ENCODE measurements around the gene DALRD3. TPM values are rescaled to one million over a fixed set of nuclear protein-coding genes. Genes with fewer than 3 reads are reported as not detected.

DALRD3 gene
- polyA plus RNA-seq, 1 of the 3 experiments (the other 2 are of a cell fraction) = 82.7 TPM

- TF ChIP-seq CTCF (IDR thresholded peaks at IDR 0.05) = no peak
Measured at GRCh38 chr3:48982686-48983085, 35.7 kb downstream of the DALRD3 start (continued).

GRCh38 chr3:48982016-48982415 is 36.4 kb downstream of the DALRD3 start:
- Histone ChIP-seq H3K4me1 (ENCODE audit: control insufficient read depth in 1 of 2, insufficient read depth in 2 of 2, low read depth in 1 of 2, low read length in 1 of 2) (no peaks in the 10 kb centered on the region), H3K9ac (no peak overlapping the region), H4K20me1 (ENCODE audit: insufficient read depth) (no peaks in the 10 kb centered on the region), H3K36me3 (replicated peaks in 1 of 2; ENCODE audit: control insufficient read depth in 1 of 2, insufficient read depth in 2 of 2, low read length in 1 of 2) (peaks cover 43 to 63% of the 10 kb centered on the region in 2 experiments), H3K27me3 (ENCODE audit: insufficient read depth) (no peaks in the 10 kb centered on the region), H3K79me2 (ENCODE audit: insufficient read depth) (no peaks in the 10 kb centered on the region), H2AFZ (ENCODE audit: low read depth) (no peak overlapping the region), H3K9me2 (no peaks in the 10 kb centered on the region), H3K4me2 (no peak overlapping the region), H3K4me3 (ENCODE audit: low read depth in 2 of 2, low read length in 1 of 2) (no peak overlapping the region), H3F3A (replicated peaks; ENCODE audit: insufficient read depth) (no peaks in the 10 kb centered on the region), H3K9me3 (no peaks in the 10 kb centered on the region), H3K27ac (ENCODE audit: low read depth in 2 of 2, low read length in 1 of 2) (no peak overlapping the region)
- DNase-seq = no peak
- POLR2A ChIA-PET = no interaction called here
- no peak for TF ChIP-seq NFIC (IDR thresholded peaks at IDR 0.05; ENCODE audit: borderline replicate concordance)
- no peak for TF ChIP-seq YY1 (IDR thresholded peaks at IDR 0.05; ENCODE audit: low read depth)
- TF ChIP-seq FOXM1 (IDR thresholded peaks at IDR 0.05; ENCODE audit: low read depth) = no peak
- TF ChIP-seq TEAD4 (IDR thresholded peaks at IDR 0.05; ENCODE audit: borderline replicate concordance, insufficient read depth) = no peak
- no peak for TF ChIP-seq MEF2A (IDR thresholded peaks at IDR 0.05; ENCODE audit: borderline replicate concordance, low read depth)
- TF ChIP-seq ELF1 (IDR thresholded peaks at IDR 0.05) = no peak
- TF ChIP-seq MXI1 (IDR thresholded peaks at IDR 0.05; ENCODE audit: low read depth, low read length) = no peak
- TF ChIP-seq CHD2 (IDR thresholded peaks at IDR 0.05; ENCODE audit: low read length, partially characterized antibody) = no peak
- TF ChIP-seq FOSL2 (IDR thresholded peaks at IDR 0.05; ENCODE audit: borderline replicate concordance, low read depth) = no peak
- TF ChIP-seq EP300 (IDR thresholded peaks at IDR 0.05; ENCODE audit: borderline replicate concordance in 1 of 2, low read depth in 1 of 2, low read length in 1 of 2) = no peak
- TF ChIP-seq ZBTB33 (IDR thresholded peaks at IDR 0.05; ENCODE audit: borderline replicate concordance, low read depth) = no peak
- CTCF ChIA-PET = no interaction called here

GRCh38 chr3:48980295-48980694 is 38.1 kb downstream of the DALRD3 start:
- no peaks in the 10 kb centered on the region for H4K20me1 ChIP-seq (ENCODE audit: insufficient read depth)
- H2AFZ ChIP-seq (ENCODE audit: low read depth) = no peak overlapping the region
- no peak overlapping the region for H3K4me3 ChIP-seq (ENCODE audit: low read depth in 2 of 2, low read length in 1 of 2)
- no peaks in the 10 kb centered on the region for H3F3A ChIP-seq (replicated peaks; ENCODE audit: insufficient read depth)
- no peaks in the 10 kb centered on the region for H3K79me2 ChIP-seq (ENCODE audit: insufficient read depth)
- H3K9ac ChIP-seq = no peak overlapping the region
- CTCF ChIA-PET = interaction anchor here (1.2 to 1.3 kb wide), 2 partner anchors 8 to 10 kb away, joined by 3 to 6 read pairs; no protein-coding TSS in a partner anchor
- no peak for DNase-seq
- no peaks in the 10 kb centered on the region for H3K9me2 ChIP-seq
- no peaks in the 10 kb centered on the region for H3K9me3 ChIP-seq
- H3K4me2 ChIP-seq = no peak overlapping the region
- 85% methylated on average over 4 of the region's 4 CpGs for WGBS (ENCODE audit: low lambda C conversion rate)
- no peak overlapping the region for H3K27ac ChIP-seq (ENCODE audit: low read depth in 2 of 2, low read length in 1 of 2)
- no peaks in the 10 kb centered on the region for H3K27me3 ChIP-seq (ENCODE audit: insufficient read depth)
- H3K36me3 ChIP-seq (replicated peaks in 1 of 2; ENCODE audit: control insufficient read depth in 1 of 2, insufficient read depth in 2 of 2, low read length in 1 of 2) = peaks cover 56 to 66% of the 10 kb centered on the region in 2 experiments
- POLR2A ChIA-PET = no interaction called here
- no peaks in the 10 kb centered on the region for H3K4me1 ChIP-seq (ENCODE audit: control insufficient read depth in 1 of 2, insufficient read depth in 2 of 2, low read depth in 1 of 2, low read length in 1 of 2)
- TF ChIP-seq PBX3 (IDR thresholded peaks at IDR 0.05) = no peak
- TF ChIP-seq FOXM1 (IDR thresholded peaks at IDR 0.05; ENCODE audit: low read depth) = no peak
- no peak for TF ChIP-seq FOSL2 (IDR thresholded peaks at IDR 0.05; ENCODE audit: borderline replicate concordance, low read depth)
- no peak for TF ChIP-seq IRF3 (IDR thresholded peaks at IDR 0.05; ENCODE audit: low read depth, low read length)
- no peak for TF ChIP-seq TEAD4 (IDR thresholded peaks at IDR 0.05; ENCODE audit: borderline replicate concordance, insufficient read depth)
- TF ChIP-seq GABPA (IDR thresholded peaks at IDR 0.05; ENCODE audit: low read depth) = no peak
- TF ChIP-seq ZBTB33 (IDR thresholded peaks at IDR 0.05; ENCODE audit: borderline replicate concordance, low read depth) = no peak
- no peak for TF ChIP-seq EZH2phosphoT487 (IDR thresholded peaks at IDR 0.05; ENCODE audit: borderline replicate concordance, low read depth)

All from SK-N-SH (cell line).